Peyer's patch (tissue), 4 donors: ENCODE data around the gene SEC24B. TPM values are rescaled to one million over a fixed set of nuclear protein-coding genes. Genes with fewer than 3 reads are reported as not detected.
"Not testable (repeated sequence)": the region's sequence is repeated elsewhere in the genome, so short reads cannot be mapped to it uniquely, and the experiment has no call there.

ENCODE experiments used
- DNase-seq, 3 donors: peaks; one replicate each; pipeline ENCODE4 v3.0.0-alpha.2; 2017 to 2019
- H3K27ac ChIP-seq, 4 donors: fragments of 200-600 bp; sonication (generic); one replicate each; pipeline ENCODE4 v1.5.1; 2016 to 2019
- H3K27me3 ChIP-seq, 2 donors: fragments of 200-600 bp; sonication (generic); one replicate each; pipeline ENCODE4 v1.5.1; 2019
- H3K36me3 ChIP-seq, 3 donors: fragments of 200-600 bp; sonication (generic); one replicate each; pipeline ENCODE4 v1.5.1; 2016 to 2019
- H3K4me1 ChIP-seq, 4 donors: fragments of 200-600 bp; sonication (generic); one replicate each; pipeline ENCODE4 v1.5.1; 2016 to 2019
- H3K4me3 ChIP-seq, 4 donors: fragments of 200-600 bp; sonication (generic); 1 replicate in 3 of 4; 2 replicates in 1 of 4; pipeline ENCODE4 v1.5.1; 2016 to 2019; ENCODE audit warnings: mild to moderate bottlenecking in 1 of 4
- H3K9me3 ChIP-seq, 4 donors: fragments of 200-600 bp; sonication (generic); one replicate each; pipeline ENCODE4 v1.5.1; 2016 to 2019; ENCODE audit warnings: mild to moderate bottlenecking in 1 of 4
- POLR2A ChIP-seq, 2 donors: fragments of 450-650 bp; IDR thresholded peaks; one replicate each; pipeline ENCODE4 v1.5.1; 2017; ENCODE audit warnings: antibody characterized with exemption in 2 of 2, mild to moderate bottlenecking in 2 of 2, moderate library complexity in 2 of 2
- total RNA-seq, 4 donors: library from RNA; depleted of rRNA; stranded (reverse); fragments of >200 nt; gene quantifications; one replicate each; pipeline ENCODE4 v1.1.0, GENCODE V29; 2016
- TF ChIP-seq, protein P1 (sequence below), 6 experiments: fragments of 450-650 bp in 4 of 6; fragments of 200-600 bp in 2 of 6; sonication (generic) in 1 of 6; IDR thresholded peaks; one replicate each; pipeline ENCODE4 v1.5.1; 2017 to 2019; ENCODE audit warnings: antibody characterized with exemption in 6 of 6, mild to moderate bottlenecking in 3 of 6, moderate library complexity in 1 of 6

The SEC24B gene
- total RNA-seq, 4 donors from 2014 or later = 24.4 to 40.4 (median 34.9) TPM

DNA sequence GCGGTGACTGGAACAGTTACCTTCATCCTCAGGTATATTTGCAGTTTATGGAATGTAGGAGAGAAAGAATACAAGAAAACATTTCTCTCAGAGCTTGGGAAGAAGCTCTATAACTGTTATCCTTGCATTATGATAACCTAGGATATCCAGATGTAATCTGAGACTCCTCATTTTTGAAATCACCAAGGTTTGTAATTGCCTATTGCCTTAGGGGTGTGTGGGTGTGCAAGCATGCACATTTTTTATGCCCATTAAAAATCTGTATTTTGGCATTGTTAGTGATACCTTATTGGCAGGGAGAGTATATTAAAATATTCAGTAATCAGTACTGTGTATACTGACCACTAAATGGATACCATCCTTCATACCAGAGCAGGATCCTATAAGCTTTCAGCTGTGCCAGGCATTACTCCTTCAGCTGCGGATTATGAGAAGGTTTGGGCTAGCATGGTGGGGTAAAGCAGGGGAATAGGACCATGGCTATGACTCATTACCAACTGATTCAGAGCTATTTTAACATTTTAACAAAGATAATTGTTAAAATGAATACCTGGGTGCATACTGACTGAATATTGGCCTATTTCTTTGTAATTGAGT lies 8.3 kb downstream of the SEC24B start:
- DNase-seq = no peak
- no peak overlapping the region for H3K27ac ChIP-seq
- no peak overlapping the region for H3K4me3 ChIP-seq
- H3K36me3 ChIP-seq = no peaks in the 10 kb centered on the region
- no peaks in the 10 kb centered on the region for H3K27me3 ChIP-seq
- no peaks in the 10 kb centered on the region for H3K9me3 ChIP-seq
- H3K4me1 ChIP-seq = peaks cover 0 to 24% (median 3%) of the 10 kb centered on the region in 4 donors
- TF ChIP-seq, protein P1, sequence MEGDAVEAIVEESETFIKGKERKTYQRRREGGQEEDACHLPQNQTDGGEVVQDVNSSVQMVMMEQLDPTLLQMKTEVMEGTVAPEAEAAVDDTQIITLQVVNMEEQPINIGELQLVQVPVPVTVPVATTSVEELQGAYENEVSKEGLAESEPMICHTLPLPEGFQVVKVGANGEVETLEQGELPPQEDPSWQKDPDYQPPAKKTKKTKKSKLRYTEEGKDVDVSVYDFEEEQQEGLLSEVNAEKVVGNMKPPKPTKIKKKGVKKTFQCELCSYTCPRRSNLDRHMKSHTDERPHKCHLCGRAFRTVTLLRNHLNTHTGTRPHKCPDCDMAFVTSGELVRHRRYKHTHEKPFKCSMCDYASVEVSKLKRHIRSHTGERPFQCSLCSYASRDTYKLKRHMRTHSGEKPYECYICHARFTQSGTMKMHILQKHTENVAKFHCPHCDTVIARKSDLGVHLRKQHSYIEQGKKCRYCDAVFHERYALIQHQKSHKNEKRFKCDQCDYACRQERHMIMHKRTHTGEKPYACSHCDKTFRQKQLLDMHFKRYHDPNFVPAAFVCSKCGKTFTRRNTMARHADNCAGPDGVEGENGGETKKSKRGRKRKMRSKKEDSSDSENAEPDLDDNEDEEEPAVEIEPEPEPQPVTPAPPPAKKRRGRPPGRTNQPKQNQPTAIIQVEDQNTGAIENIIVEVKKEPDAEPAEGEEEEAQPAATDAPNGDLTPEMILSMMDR (IDR thresholded peaks at IDR 0.05) = no peak
- TF ChIP-seq POLR2A (IDR thresholded peaks at IDR 0.05) = no peak

DNA sequence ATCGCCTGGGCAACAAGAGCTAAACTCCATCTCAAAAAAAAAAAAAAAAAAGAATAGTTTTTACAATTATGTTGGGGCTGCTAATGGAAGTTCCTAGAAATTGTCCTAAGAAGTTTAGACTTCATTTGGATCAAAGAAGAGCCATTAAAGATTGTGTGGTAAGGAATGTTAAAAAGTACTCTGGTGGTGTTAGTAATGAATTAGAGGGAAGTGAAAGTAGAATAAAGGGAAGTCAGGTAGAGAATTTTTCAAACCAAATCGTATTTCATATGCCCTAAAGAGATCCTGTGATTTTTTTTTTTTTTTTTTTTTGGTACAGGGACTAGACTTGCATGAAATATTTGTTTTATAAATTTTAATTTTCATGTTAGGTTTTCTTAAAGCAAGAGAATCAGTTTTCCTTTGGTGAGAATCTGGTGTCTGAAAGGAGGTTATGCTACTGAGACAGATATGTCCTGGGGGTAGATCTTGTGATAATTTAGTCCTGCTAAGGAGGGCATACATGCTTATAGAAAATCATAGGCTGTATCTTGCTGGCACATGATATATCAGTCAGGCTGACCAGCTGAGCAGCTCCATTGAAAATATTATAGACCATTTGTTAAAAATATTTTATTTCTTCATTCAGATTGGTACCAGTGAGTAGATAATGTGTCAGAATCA lies 10.7 kb downstream of the SEC24B start:
- H3K4me1 ChIP-seq = peaks cover 0 to 20% (median 0%) of the 10 kb centered on the region in 4 donors
- no peak overlapping the region for H3K4me3 ChIP-seq
- no peak for DNase-seq
- H3K9me3 ChIP-seq = no peaks in the 10 kb centered on the region
- no peak overlapping the region for H3K27ac ChIP-seq
- H3K36me3 ChIP-seq = no peaks in the 10 kb centered on the region
- TF ChIP-seq POLR2A (IDR thresholded peaks at IDR 0.05) = no peak
- TF ChIP-seq, protein P1 (IDR thresholded peaks at IDR 0.05) = no peak
- H3K27me3 ChIP-seq = no peaks in the 10 kb centered on the region

DNA sequence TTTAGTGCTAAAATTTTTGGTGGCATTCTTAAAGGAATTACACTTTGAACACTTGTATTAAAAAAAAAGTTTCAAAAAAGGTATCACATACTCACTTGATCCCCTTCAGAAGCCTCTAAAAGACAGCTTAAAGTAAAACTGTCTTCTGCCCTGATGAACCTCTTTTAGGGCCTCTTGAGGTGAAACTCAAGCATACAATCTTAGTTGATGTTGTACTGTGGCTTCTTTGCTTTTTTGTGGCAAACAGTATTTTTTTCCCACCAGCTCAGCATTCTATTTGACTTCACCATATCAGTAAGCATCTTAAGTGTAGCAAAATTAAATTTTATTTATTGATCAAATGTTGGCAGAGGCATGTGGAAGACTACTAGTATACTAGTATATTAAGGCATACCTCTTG lies 13.7 kb downstream of the SEC24B start:
- Histone ChIP-seq H3K4me1 (peaks cover 0 to 9% (median 0%) of the 10 kb centered on the region in 4 donors), H3K36me3 (peaks cover 0 to 9% (median 0%) of the 10 kb centered on the region in 3 donors), H3K27ac (no peak overlapping the region), H3K27me3 (no peaks in the 10 kb centered on the region), H3K4me3 (no peak overlapping the region), H3K9me3 (no peaks in the 10 kb centered on the region)
- no peak for DNase-seq
- TF ChIP-seq, protein P1 (IDR thresholded peaks at IDR 0.05) = no peak
- TF ChIP-seq POLR2A (IDR thresholded peaks at IDR 0.05) = no peak

DNA sequence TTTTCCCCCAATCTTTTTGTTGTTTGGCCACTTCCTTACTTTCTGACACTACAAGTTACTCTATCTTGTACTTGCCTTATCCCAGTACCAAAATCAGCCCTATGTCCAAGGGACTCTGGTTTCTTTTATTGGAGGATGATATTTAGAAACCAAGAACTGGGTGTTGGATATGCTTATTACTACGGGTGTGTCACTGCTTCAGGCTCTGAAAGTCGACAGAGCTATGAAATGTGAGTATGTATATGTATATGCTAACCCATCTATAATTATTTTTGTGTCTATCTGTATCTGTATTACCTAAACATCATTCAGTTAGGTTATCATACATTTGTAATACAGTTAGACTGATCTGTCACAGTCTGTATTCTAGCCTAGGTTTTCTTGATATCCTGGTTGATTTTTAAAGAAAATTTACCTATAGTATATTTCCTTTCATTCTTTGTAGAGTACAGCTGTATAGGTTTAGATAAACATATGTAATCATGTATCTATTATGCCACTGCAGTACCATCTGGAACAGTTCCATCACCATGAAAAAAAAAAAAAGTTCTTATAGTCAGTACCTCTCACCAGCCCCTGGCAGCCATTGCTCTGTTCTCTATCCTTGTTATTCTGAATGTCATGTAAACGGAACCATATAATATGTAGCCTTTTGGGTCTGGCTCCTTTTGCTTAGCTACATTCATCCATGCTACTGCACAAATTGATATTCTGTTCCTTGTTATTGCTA lies 18.1 kb downstream of the SEC24B start:
- no peak overlapping the region for H3K4me3 ChIP-seq
- DNase-seq = no peak

DNA sequence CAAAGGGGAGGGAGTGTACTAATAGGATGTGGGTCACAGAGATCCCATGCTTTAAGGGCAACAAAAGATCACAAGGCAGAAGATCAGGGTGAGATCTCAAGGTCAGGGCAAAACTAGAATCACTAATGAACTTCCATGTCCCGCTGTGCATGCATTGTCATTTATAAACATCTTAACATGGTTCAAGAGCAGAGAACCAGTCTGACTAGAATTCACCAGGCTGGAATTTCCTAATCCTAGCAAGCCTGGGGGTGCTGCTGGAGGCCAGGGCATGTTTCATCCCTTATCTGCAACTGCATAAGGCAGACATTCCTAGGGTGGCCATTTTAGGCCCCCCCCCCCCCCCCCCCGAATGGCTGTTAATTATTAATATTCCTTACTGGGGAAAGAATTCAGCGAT lies 19.5 kb downstream of the SEC24B start:
- DNase-seq, H3K9me3 ChIP-seq, H3K27ac ChIP-seq, H3K27me3 ChIP-seq, H3K4me1 ChIP-seq, H3K4me3 ChIP-seq, H3K36me3 ChIP-seq: not testable (repeated sequence)

More for the DNA sequence above, 18.1 kb downstream of the SEC24B start:
- H3K4me1 ChIP-seq = no peaks in the 10 kb centered on the region
- no peak overlapping the region for H3K27ac ChIP-seq
- H3K9me3 ChIP-seq = no peaks in the 10 kb centered on the region
- H3K36me3 ChIP-seq = peaks cover 0 to 9% (median 0%) of the 10 kb centered on the region in 3 donors
- no peaks in the 10 kb centered on the region for H3K27me3 ChIP-seq
- TF ChIP-seq POLR2A (IDR thresholded peaks at IDR 0.05) = no peak
- TF ChIP-seq, protein P1 (IDR thresholded peaks at IDR 0.05) = no peak

DNA sequence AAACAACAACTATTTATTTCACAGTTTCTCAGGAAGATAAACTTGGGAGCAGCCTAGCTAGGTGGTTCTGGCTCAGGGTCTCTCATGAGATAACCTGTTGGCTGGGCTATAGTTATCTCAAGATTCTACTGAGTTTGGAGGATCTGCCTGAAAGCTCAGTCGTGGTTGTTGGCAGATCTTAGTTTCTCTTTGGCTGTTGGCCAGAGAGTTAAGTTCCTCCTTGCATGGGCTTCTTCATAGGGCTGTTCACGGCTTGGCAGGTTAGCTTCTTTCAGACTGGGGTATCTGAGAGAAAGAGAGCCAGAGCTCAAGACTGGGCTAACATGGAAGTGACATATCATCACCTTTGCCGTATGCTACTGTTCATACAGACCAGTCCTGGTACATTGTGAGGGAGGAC lies 28.7 kb downstream of the SEC24B start:
- no peak overlapping the region for H3K27ac ChIP-seq
- no peak for DNase-seq
- H3K36me3 ChIP-seq = peaks cover 0 to 29% (median 0%) of the 10 kb centered on the region in 3 donors
- no peaks in the 10 kb centered on the region for H3K9me3 ChIP-seq
- TF ChIP-seq, protein P1 (IDR thresholded peaks at IDR 0.05) = no peak
- no peak for TF ChIP-seq POLR2A (IDR thresholded peaks at IDR 0.05)
- no peaks in the 10 kb centered on the region for H3K27me3 ChIP-seq
- no peaks in the 10 kb centered on the region for H3K4me1 ChIP-seq
- no peak overlapping the region for H3K4me3 ChIP-seq
